ENCODE results near the gene PSMA6.

The PSMA6 gene

DNA sequence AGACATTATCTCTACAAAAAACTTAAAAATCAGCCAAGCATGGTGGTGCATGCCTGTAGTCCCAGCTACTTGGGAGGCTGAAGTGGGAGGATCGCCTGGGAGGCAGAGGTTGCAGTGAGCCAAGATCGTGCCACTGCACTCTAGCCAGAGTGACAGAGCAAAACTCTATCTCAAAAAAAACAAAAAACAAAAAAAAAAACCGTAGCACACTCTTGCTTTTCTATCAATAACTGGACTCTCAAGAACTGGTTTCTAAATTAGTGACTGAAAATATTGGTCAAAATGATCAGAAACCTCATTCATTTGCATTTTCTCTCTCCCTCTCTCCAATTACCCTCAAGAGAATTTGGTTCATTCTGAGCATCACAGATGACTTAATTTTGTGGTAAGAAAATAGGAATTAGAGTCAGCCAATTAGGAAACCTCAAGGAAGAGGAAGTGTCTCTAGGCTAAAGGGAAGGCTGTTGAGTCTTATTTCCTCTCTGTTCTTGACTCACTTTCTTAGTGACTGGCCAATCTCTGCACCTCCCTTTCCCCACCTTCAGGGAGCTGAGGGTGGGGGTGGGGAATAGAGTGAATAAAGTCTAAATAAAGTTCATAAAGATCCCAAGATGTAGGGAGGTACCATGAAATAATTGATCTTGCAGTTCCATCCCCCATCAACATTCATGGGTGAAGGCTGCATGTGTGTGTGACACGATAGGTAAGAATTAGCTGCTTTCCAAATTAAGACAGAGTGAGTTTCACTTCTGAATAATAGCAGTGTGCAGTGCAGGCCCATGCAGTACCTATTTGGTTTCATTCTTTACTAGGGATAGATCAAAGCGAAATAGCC lies 6.8 kb upstream of the PSMA6 start:
- TF ChIP-seq, protein P1, sequence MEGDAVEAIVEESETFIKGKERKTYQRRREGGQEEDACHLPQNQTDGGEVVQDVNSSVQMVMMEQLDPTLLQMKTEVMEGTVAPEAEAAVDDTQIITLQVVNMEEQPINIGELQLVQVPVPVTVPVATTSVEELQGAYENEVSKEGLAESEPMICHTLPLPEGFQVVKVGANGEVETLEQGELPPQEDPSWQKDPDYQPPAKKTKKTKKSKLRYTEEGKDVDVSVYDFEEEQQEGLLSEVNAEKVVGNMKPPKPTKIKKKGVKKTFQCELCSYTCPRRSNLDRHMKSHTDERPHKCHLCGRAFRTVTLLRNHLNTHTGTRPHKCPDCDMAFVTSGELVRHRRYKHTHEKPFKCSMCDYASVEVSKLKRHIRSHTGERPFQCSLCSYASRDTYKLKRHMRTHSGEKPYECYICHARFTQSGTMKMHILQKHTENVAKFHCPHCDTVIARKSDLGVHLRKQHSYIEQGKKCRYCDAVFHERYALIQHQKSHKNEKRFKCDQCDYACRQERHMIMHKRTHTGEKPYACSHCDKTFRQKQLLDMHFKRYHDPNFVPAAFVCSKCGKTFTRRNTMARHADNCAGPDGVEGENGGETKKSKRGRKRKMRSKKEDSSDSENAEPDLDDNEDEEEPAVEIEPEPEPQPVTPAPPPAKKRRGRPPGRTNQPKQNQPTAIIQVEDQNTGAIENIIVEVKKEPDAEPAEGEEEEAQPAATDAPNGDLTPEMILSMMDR (conservative IDR thresholded peaks at IDR 0.05), result no peak
- H3K27ac ChIP-seq, result no peak overlapping the region

GRCh38 chr14:35286003-35286600 lies 6.1 kb upstream of the PSMA6 start:
- H3K27ac ChIP-seq, result no peak overlapping the region
- TF ChIP-seq, protein P1 (conservative IDR thresholded peaks at IDR 0.05), result no peak

DNA sequence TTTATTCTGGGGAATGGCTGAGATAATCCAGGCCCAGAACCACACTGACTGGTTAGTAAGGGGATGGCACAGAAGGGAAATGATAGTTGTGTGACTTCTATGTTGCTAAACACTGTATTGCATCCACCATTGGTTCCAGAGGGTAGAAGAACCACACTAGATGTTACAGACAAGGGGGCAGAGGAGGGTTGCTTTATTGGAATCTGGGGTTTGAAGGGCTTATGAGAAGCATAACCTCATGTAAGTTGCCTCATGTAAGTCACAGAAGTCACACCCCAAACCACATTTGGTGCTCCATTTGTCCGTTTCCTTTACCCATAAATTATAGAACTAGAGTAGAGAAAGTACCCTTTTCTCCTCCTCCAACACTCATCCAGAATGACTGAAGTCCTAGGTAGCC lies 5.5 kb upstream of the PSMA6 start:
- TF ChIP-seq, protein P1 (conservative IDR thresholded peaks at IDR 0.05), result no peak
- no peak overlapping the region for H3K27ac ChIP-seq

DNA sequence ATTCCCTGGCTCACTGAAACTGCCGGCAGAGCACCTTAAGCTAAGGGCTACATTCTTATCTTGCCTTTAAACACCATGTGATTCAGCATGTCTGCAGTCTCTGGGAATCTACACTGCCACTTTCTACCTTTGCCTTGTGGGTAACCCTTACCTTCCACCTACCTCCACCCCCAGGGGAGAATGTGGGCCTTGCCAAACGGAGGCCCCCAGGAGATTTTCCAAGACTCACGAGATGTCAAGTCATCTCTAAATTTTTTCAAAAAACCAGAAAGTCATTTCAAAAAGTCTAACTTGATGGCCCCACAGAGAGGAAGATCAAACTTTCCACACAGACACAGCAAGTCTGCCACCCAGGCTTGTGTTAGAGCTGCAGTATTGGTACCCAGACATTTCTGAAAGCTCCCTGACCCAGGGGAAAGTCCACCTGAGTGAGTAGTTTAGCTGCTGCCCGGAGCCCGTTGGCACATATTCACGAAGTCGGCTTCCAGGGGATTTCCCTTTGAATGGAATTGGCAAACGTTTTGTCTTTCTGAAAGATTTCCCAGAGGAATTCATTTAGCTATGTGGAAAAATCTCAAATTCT lies 4.7 kb upstream of the PSMA6 start:
- no peak overlapping the region for H3K27ac ChIP-seq
- TF ChIP-seq, protein P1 (conservative IDR thresholded peaks at IDR 0.05), result no peak

- TF ChIP-seq, protein P1 (conservative IDR thresholded peaks at IDR 0.05), result no peak
- H3K27ac ChIP-seq, result no peak overlapping the region
Measured at GRCh38 chr14:35289623-35290022, 2.6 kb upstream of the PSMA6 start.

GRCh38 chr14:35292770-35293561 lies 784 bp downstream of the PSMA6 start:
- TF ChIP-seq, protein P1 (conservative IDR thresholded peaks at IDR 0.05), result no peak
- peak overlapping the region; percentile 86 for H3K27ac ChIP-seq

DNA sequence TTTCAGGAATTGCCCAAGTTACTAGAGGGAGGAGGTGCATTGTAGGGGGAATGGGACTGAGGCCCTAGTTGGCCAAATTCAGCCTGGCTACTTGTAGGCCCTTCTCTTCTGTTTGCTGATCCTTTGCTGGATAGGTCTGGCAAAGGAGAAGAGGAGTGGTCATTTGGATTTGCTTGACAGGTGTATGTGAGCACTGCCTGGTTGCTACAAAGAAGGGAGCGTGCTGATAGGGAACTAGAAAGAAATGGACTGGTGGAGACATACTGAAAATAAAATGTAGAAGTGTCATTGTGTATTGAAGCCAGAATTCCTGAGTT lies 3.6 kb downstream of the PSMA6 start:
- TF ChIP-seq, protein P1 (conservative IDR thresholded peaks at IDR 0.05), result no peak
- H3K27ac ChIP-seq, result no peak overlapping the region

All from VCaP (cell line).